Liver (tissue), 3 donors: ENCODE measurements around the gene KCTD19.

ENCODE experiments used
- ATF3 ChIP-seq: IDR thresholded peaks from 2 replicates; pipeline ENCODE4 v1.6.1; 2016; ENCODE audit warnings: antibody characterized with exemption
- CTCF ChIP-seq: fragments of 150-350 bp; IDR thresholded peaks from 2 replicates; pipeline ENCODE4 v1.5.1; 2017; ENCODE audit warnings: improper control_type of control experiment, low read depth, low read length; ENCODE audit not compliant: missing input control
- EGR1 ChIP-seq, 2 donors: IDR thresholded peaks; 2 replicates each; pipeline ENCODE4 v1.6.1; 2016 to 2018; ENCODE audit warnings: antibody characterized with exemption in 2 of 2, low read depth in 2 of 2
- HNF4A ChIP-seq, 2 donors: conservative IDR thresholded peaks; 2 replicates each; pipeline ENCODE4 v1.6.1; 2016; ENCODE audit warnings: antibody characterized with exemption in 2 of 2, mild to moderate bottlenecking in 2 of 2
- RAD21 ChIP-seq, 2 donors: IDR thresholded peaks; 2 replicates each; pipeline ENCODE4 v1.6.1; 2016; ENCODE audit warnings: antibody characterized with exemption in 2 of 2, mild to moderate bottlenecking in 2 of 2
- TAF1 ChIP-seq: conservative IDR thresholded peaks from 2 replicates; pipeline ENCODE4 v1.6.1; 2016; ENCODE audit warnings: antibody characterized with exemption, mild to moderate bottlenecking
- YY1 ChIP-seq: IDR thresholded peaks from 2 replicates; pipeline ENCODE4 v1.6.1; 2016; ENCODE audit warnings: antibody characterized with exemption, mild to moderate bottlenecking
- ZBTB33 ChIP-seq: IDR thresholded peaks from 2 replicates; pipeline ENCODE4 v1.6.1; 2016; ENCODE audit warnings: antibody characterized with exemption
- donor health status: healthy.
- donor health status: healthy.

- TF ChIP-seq ZBTB33 (no peak), CTCF (no peak), YY1 (no peak), RAD21 (IDR thresholded peaks at IDR 0.05) (no peak), ATF3 (no peak), TAF1 (no peak), EGR1 (IDR thresholded peaks at IDR 0.05; ENCODE audit: low read depth in 2 of 2) (no peak), HNF4A (conservative IDR thresholded peaks at IDR 0.05) (no peak)
Observed at GRCh38 chr16:67299269-67299668, 27.3 kb downstream of the KCTD19 start.
